H9 (cell line): ENCODE data around the gene SELENOS. TPM values are rescaled to one million over a fixed set of nuclear protein-coding genes. Genes with fewer than 3 reads are reported as not detected.

ENCODE experiments used
- DNase-seq: peaks from one replicate; pipeline ENCODE4 v3.0.0-alpha.2; 2017
- H2AFZ ChIP-seq: one replicate; pipeline ENCODE4 v1.6.1; 2013; ENCODE audit warnings: mild to moderate bottlenecking, low read length, control low read depth, moderate library complexity
- H2AK5ac ChIP-seq: 2 replicates; pipeline ENCODE4 v1.6.1; 2013; ENCODE audit warnings: low read length, control low read depth, mixed read lengths; ENCODE audit not compliant: insufficient read length
- H2BK120ac ChIP-seq: one replicate; pipeline ENCODE4 v1.6.1; 2013; ENCODE audit warnings: low read depth, mild to moderate bottlenecking, low read length, control low read depth, inconsistent platforms; ENCODE audit not compliant: poor library complexity, severe bottlenecking
- H2BK12ac ChIP-seq: 2 replicates; pipeline ENCODE4 v1.6.1; 2013; ENCODE audit warnings: low read length, control low read depth, mixed read lengths, low read depth; ENCODE audit not compliant: insufficient read length
- H2BK15ac ChIP-seq: 2 replicates; pipeline ENCODE4 v1.6.1; 2013; ENCODE audit warnings: low read depth, low read length, control low read depth
- H2BK20ac ChIP-seq: one replicate; pipeline ENCODE4 v1.6.1; 2013; ENCODE audit warnings: low read depth, mild to moderate bottlenecking, low read length, control low read depth, inconsistent platforms; ENCODE audit not compliant: poor library complexity, severe bottlenecking
- H2BK5ac ChIP-seq: 2 replicates; pipeline ENCODE4 v1.6.1; 2013; ENCODE audit warnings: low read length, control low read depth, mixed read lengths; ENCODE audit not compliant: insufficient read length
- H3K14ac ChIP-seq: 2 replicates; pipeline ENCODE4 v1.6.1; 2013; ENCODE audit warnings: low read length, control low read depth; ENCODE audit not compliant: insufficient read depth
- H3K18ac ChIP-seq: 2 replicates; pipeline ENCODE4 v1.6.1; 2013; ENCODE audit warnings: low read depth, mild to moderate bottlenecking, mixed read lengths, low read length, control low read depth; ENCODE audit not compliant: insufficient read length
- H3K23ac ChIP-seq: 2 replicates; pipeline ENCODE4 v1.6.1; 2013; ENCODE audit warnings: low read length, control low read depth, mixed read lengths, low read depth; ENCODE audit not compliant: insufficient read length
- H3K23me2 ChIP-seq: 2 replicates; pipeline ENCODE4 v1.6.1; 2013; ENCODE audit warnings: low read depth, mild to moderate bottlenecking, mixed read lengths, low read length, control low read depth; ENCODE audit not compliant: insufficient read length, poor library complexity, severe bottlenecking
- H3K27ac ChIP-seq: 2 replicates; pipeline ENCODE4 v1.5.1; 2013; ENCODE audit warnings: low read length, control low read depth, mixed read lengths, low read depth; ENCODE audit not compliant: insufficient read length
- H3K27me3 ChIP-seq: 2 replicates; pipeline ENCODE4 v1.6.1; 2013; ENCODE audit warnings: low read length, control low read depth, inconsistent platforms; ENCODE audit not compliant: insufficient read depth
- H3K4ac ChIP-seq: 2 replicates; pipeline ENCODE4 v1.6.1; 2013; ENCODE audit warnings: low read depth, mild to moderate bottlenecking, control low read depth, inconsistent platforms, low read length, moderate library complexity
- H3K4me1 ChIP-seq: 2 replicates; pipeline ENCODE4 v1.6.1; 2013; ENCODE audit warnings: low read length, control low read depth, inconsistent platforms; ENCODE audit not compliant: insufficient read depth
- H3K4me2 ChIP-seq: 2 replicates; pipeline ENCODE4 v1.6.1; 2013; ENCODE audit warnings: low read length, control low read depth, mixed read lengths; ENCODE audit not compliant: insufficient read length, insufficient read depth
- H3K56ac ChIP-seq: 2 replicates; pipeline ENCODE4 v1.6.1; 2013; ENCODE audit warnings: low read depth, mild to moderate bottlenecking, mixed read lengths, low read length, control low read depth; ENCODE audit not compliant: insufficient read length
- H3K79me1 ChIP-seq: 2 replicates; pipeline ENCODE4 v1.6.1; 2013; ENCODE audit warnings: low read depth, mild to moderate bottlenecking, moderate library complexity, low read length, control low read depth, inconsistent platforms; ENCODE audit not compliant: insufficient read depth, poor library complexity, severe bottlenecking
- H3K79me2 ChIP-seq: 2 replicates; pipeline ENCODE4 v1.6.1; 2013; ENCODE audit warnings: low read length, control low read depth, inconsistent platforms; ENCODE audit not compliant: insufficient read depth
- H3K9ac ChIP-seq: 2 replicates; pipeline ENCODE4 v1.6.1; 2013; ENCODE audit warnings: low read length, control low read depth, mixed read lengths; ENCODE audit not compliant: insufficient read length; ENCODE audit errors: extremely low read depth
- H3K9me3 ChIP-seq: one replicate; pipeline ENCODE4 v1.6.1; 2013; ENCODE audit warnings: low read depth, low read length, inconsistent platforms; ENCODE audit not compliant: control insufficient read depth
- H3T11ph ChIP-seq: one replicate; pipeline ENCODE4 v1.6.1; 2013; ENCODE audit warnings: mild to moderate bottlenecking, low read length, control low read depth, inconsistent platforms
- H4K20me1 ChIP-seq: one replicate; pipeline ENCODE4 v1.6.1; 2013; ENCODE audit not compliant: control insufficient read depth, insufficient read length, insufficient read depth
- H4K5ac ChIP-seq: 2 replicates; pipeline ENCODE4 v1.6.1; 2013; ENCODE audit warnings: low read depth, mild to moderate bottlenecking, mixed read lengths, low read length, control low read depth; ENCODE audit not compliant: insufficient read length
- H4K8ac ChIP-seq: replicated peaks from 2 replicates; pipeline ENCODE4 v1.6.1; 2013; ENCODE audit warnings: low read length, control low read depth, mixed read lengths, low read depth; ENCODE audit not compliant: insufficient read length
- H4K91ac ChIP-seq: 2 replicates; pipeline ENCODE4 v1.6.1; 2013; ENCODE audit warnings: low read depth, mild to moderate bottlenecking, moderate library complexity, mixed read lengths, low read length, control low read depth; ENCODE audit not compliant: insufficient read length
- H3K27ac Mint-ChIP-seq, 3 experiments: 2 replicates in 2 of 3; 3 replicates in 1 of 3; pipeline ENCODE4 v1.8.0; 2020 to 2021; ENCODE audit warnings: mixed read lengths in 3 of 3, mild to moderate bottlenecking in 1 of 3, moderate library complexity in 1 of 3
- H3K27me3 Mint-ChIP-seq: 2 replicates; pipeline ENCODE4 v1.8.0; 2021; ENCODE audit warnings: low read depth, mild to moderate bottlenecking, moderate library complexity, mixed read lengths
- H3K36me3 Mint-ChIP-seq, 3 experiments: 2 replicates in 2 of 3; 3 replicates in 1 of 3; pipeline ENCODE4 v1.8.0; 2020 to 2021; ENCODE audit warnings: low read depth in 3 of 3, mixed read lengths in 3 of 3; ENCODE audit not compliant: insufficient read depth in 1 of 3
- H3K4me1 Mint-ChIP-seq, 2 experiments: 2 replicates each; pipeline ENCODE4 v1.8.0; 2020; ENCODE audit warnings: mixed read lengths in 2 of 2
- H3K4me3 Mint-ChIP-seq, 2 experiments: 2 replicates in 1 of 2; 3 replicates in 1 of 2; pipeline ENCODE4 v1.8.0; 2020 to 2021; ENCODE audit warnings: mild to moderate bottlenecking in 2 of 2, mixed read lengths in 2 of 2, moderate library complexity in 1 of 2
- H3K9me3 Mint-ChIP-seq, 2 experiments: 2 replicates in 1 of 2; 3 replicates in 1 of 2; pipeline ENCODE4 v1.8.0; 2020; ENCODE audit warnings: mild to moderate bottlenecking in 2 of 2, mixed read lengths in 2 of 2, moderate library complexity in 1 of 2
- WGBS: extraction: QIAGEN DNeasy Blood & Tissue Kit; methylation state at CpG from one replicate; pipeline ENCODE4 v1.1.7; 2013; ENCODE audit warnings: missing lambda C conversion rate, low lambda C conversion rate, mixed read lengths; ENCODE audit not compliant: insufficient read length; ENCODE audit errors: extremely low coverage; 5-methylcytosine and 5-hydroxymethylcytosine counted together
- total RNA-seq: library from RNA; stranded (reverse); gene quantifications from 2 replicates; pipeline ENCODE4 v1.2.1, GENCODE V29; 2021
- TF ChIP-seq, protein P1 (sequence below): fragments of 200-600 bp; sonication (generic); conservative IDR thresholded peaks from 3 replicates; pipeline ENCODE4 v1.8.0; 2021; ENCODE audit warnings: antibody characterized with exemption, mild to moderate bottlenecking

Gene SELENOS
- total RNA-seq, 1 experiment from 2014 or later: 57.7 TPM

- H4K91ac ChIP-seq: no peak overlapping the region
- H3K27ac Mint-ChIP-seq: no peak overlapping the region; a peak in 1 of 7 replicates
These were observed 15.8 kb upstream of the SELENOS start for GRCh38 chr15:101293122-101293521.

More at GRCh38 chr15:101293122-101293521, 15.8 kb upstream of the SELENOS start:
- TF ChIP-seq, protein P1, sequence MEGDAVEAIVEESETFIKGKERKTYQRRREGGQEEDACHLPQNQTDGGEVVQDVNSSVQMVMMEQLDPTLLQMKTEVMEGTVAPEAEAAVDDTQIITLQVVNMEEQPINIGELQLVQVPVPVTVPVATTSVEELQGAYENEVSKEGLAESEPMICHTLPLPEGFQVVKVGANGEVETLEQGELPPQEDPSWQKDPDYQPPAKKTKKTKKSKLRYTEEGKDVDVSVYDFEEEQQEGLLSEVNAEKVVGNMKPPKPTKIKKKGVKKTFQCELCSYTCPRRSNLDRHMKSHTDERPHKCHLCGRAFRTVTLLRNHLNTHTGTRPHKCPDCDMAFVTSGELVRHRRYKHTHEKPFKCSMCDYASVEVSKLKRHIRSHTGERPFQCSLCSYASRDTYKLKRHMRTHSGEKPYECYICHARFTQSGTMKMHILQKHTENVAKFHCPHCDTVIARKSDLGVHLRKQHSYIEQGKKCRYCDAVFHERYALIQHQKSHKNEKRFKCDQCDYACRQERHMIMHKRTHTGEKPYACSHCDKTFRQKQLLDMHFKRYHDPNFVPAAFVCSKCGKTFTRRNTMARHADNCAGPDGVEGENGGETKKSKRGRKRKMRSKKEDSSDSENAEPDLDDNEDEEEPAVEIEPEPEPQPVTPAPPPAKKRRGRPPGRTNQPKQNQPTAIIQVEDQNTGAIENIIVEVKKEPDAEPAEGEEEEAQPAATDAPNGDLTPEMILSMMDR: no peak
- H3K9me3 Mint-ChIP-seq: no peaks in the 10 kb centered on the region
- no peak overlapping the region for H3K18ac ChIP-seq
- no peak overlapping the region for H2AFZ ChIP-seq
- no CpG with 5 or more reads among the region's 10 CpGs for WGBS
- H2BK20ac ChIP-seq: no peak overlapping the region
- no peak for DNase-seq
- H3K4me1 ChIP-seq: no peaks in the 10 kb centered on the region
- H3K27me3 ChIP-seq: no peaks in the 10 kb centered on the region
- no peak overlapping the region for H3K14ac ChIP-seq
- no peaks in the 10 kb centered on the region for H3K27me3 Mint-ChIP-seq
- H3K23me2 ChIP-seq: peaks cover 7% of the 10 kb centered on the region
- no peak overlapping the region for H4K8ac ChIP-seq
- H3K79me2 ChIP-seq: peaks cover 23% of the 10 kb centered on the region
- no peak overlapping the region for H2BK12ac ChIP-seq
- H3K56ac ChIP-seq: no peak overlapping the region
- peak overlapping the region; percentile 12 for H3K9ac ChIP-seq
- H3K9me3 ChIP-seq: no peaks in the 10 kb centered on the region
- peaks cover 13 to 40% (median 36%) of the 10 kb centered on the region in 3 experiments; a peak in 6 of 7 replicates for H3K36me3 Mint-ChIP-seq
- H4K5ac ChIP-seq: no peak overlapping the region
- H3K4me1 Mint-ChIP-seq: peaks cover 11 to 18% of the 10 kb centered on the region in 2 experiments
- no peak overlapping the region for H2BK15ac ChIP-seq
- no peak overlapping the region for H3T11ph ChIP-seq
- no peak overlapping the region for H2AK5ac ChIP-seq
- no peak overlapping the region for H3K27ac ChIP-seq
- H3K4me3 Mint-ChIP-seq: peak overlapping the region; percentile 91 to 92
- H4K20me1 ChIP-seq: no peaks in the 10 kb centered on the region
- no peak overlapping the region for H3K4ac ChIP-seq
- peaks cover 3% of the 10 kb centered on the region for H3K79me1 ChIP-seq
- H2BK5ac ChIP-seq: no peak overlapping the region
- H3K4me2 ChIP-seq: peak overlapping the region; percentile 81
- no peak overlapping the region for H3K23ac ChIP-seq
- no peak overlapping the region for H2BK120ac ChIP-seq
